ENCODE measurements around the gene FAM184A. TPM values are rescaled to one million over a fixed set of nuclear protein-coding genes. Genes with fewer than 3 reads are reported as not detected.

Gene FAM184A
- total and polyA plus RNA-seq, 2 donors (not counting 3 experiments of a cell fraction or from before 2014, with no cell fraction given) = 0.04 to 0.84 TPM

DNA sequence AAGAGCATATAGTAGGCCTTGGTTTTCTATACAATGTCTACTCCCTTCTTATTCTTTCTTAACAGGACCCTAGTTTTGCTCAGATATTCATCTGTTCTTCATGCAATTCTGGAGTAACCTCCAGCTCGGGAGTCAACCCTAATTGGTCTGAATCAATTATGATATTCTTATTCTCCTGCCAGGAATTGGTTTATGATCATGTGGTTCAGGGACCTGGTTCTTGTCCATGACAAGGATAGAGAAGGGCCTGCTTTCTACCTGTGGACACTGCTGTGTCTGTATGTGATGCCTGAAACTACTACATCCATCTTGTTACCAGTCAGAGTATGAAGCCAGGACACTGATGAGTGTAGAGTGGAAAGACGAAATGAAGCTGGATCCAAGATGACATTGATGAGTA lies 24.4 kb upstream of the FAM184A start:
- dilution Hi-C loops (cut with MboI; ENCODE audit: extremely low pct_ligation_motif_present, low sequenced_read_pairs) (no loop called here), intact Hi-C loops (cut with micrococcal nuclease) (no loop called here)
- Histone ChIP-seq H3K27me3 (ENCODE audit: control insufficient read depth in 2 of 2, insufficient read depth in 2 of 2, low read length in 2 of 2) (no peaks in the 10 kb centered on the region), H3K9me1 (replicated peaks; ENCODE audit: control insufficient read depth, extremely low read depth, insufficient read depth, low read length) (no peaks in the 10 kb centered on the region), H3K79me2 (ENCODE audit: control insufficient read depth, insufficient read depth, low read length) (no peaks in the 10 kb centered on the region), H3K27ac (ENCODE audit: insufficient read depth, low read depth, low read length) (no peak overlapping the region), H3K4me3 (replicated peaks in 1 of 3; ENCODE audit: insufficient read depth in 1 of 3, low read depth in 1 of 3, low read length in 3 of 3) (no peak overlapping the region), H3K4me1 (ENCODE audit: control insufficient read depth, extremely low read depth, insufficient read depth, low read length) (peaks cover 6% of the 10 kb centered on the region), H3K9ac (replicated peaks; ENCODE audit: extremely low read depth, insufficient read depth, low read length) (no peak overlapping the region), H3K9me3 (replicated peaks; ENCODE audit: control insufficient read depth, insufficient read depth, low read length) (no peaks in the 10 kb centered on the region), H3K36me3 (ENCODE audit: control insufficient read depth in 2 of 2, extremely low read depth in 1 of 2, insufficient read depth in 2 of 2, low read length in 2 of 2) (no peaks in the 10 kb centered on the region), H2AFZ (ENCODE audit: low read depth, low read length) (no peak overlapping the region), H4K20me1 (replicated peaks; ENCODE audit: control insufficient read depth, extremely low read depth, insufficient read depth, low read length) (no peaks in the 10 kb centered on the region), H3K4me2 (ENCODE audit: insufficient read depth, low read length) (no peak overlapping the region)
- DNase-seq (ENCODE audit: low read depth, low spot score) = no peak
- TF ChIP-seq EZH2 (IDR thresholded peaks at IDR 0.05; ENCODE audit: borderline replicate concordance, low read depth, low read length, severe bottlenecking) (no peak), POLR2AphosphoS5 (IDR thresholded peaks at IDR 0.05; ENCODE audit: insufficient read depth, low read depth, low read length) (no peak), POLR2A (IDR thresholded peaks at IDR 0.05; ENCODE audit: low read depth, low read length) (no peak), GATA2 (IDR thresholded peaks at IDR 0.05; ENCODE audit: insufficient read depth, insufficient read length, low read depth, low read length) (no peak), FOS (IDR thresholded peaks at IDR 0.05; ENCODE audit: borderline replicate concordance, insufficient read depth, low read length) (no peak), JUN (IDR thresholded peaks at IDR 0.05; ENCODE audit: borderline replicate concordance, insufficient read depth, insufficient read length, low read depth) (no peak), MYC (IDR thresholded peaks at IDR 0.05; ENCODE audit: low read depth, low read length) (no peak)
- TF ChIP-seq, protein P1, sequence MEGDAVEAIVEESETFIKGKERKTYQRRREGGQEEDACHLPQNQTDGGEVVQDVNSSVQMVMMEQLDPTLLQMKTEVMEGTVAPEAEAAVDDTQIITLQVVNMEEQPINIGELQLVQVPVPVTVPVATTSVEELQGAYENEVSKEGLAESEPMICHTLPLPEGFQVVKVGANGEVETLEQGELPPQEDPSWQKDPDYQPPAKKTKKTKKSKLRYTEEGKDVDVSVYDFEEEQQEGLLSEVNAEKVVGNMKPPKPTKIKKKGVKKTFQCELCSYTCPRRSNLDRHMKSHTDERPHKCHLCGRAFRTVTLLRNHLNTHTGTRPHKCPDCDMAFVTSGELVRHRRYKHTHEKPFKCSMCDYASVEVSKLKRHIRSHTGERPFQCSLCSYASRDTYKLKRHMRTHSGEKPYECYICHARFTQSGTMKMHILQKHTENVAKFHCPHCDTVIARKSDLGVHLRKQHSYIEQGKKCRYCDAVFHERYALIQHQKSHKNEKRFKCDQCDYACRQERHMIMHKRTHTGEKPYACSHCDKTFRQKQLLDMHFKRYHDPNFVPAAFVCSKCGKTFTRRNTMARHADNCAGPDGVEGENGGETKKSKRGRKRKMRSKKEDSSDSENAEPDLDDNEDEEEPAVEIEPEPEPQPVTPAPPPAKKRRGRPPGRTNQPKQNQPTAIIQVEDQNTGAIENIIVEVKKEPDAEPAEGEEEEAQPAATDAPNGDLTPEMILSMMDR (IDR thresholded peaks at IDR 0.05; ENCODE audit: extremely low read depth in 1 of 2, insufficient read depth in 1 of 2, low read depth in 1 of 2, low read length in 2 of 2) = no peak
- TF ChIP-seq, protein P2, sequence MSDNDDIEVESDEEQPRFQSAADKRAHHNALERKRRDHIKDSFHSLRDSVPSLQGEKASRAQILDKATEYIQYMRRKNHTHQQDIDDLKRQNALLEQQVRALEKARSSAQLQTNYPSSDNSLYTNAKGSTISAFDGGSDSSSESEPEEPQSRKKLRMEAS (IDR thresholded peaks at IDR 0.05; ENCODE audit: insufficient read depth, insufficient read length) = no peak
- BruUV-seq (replicated peaks) = no TSS peak
- FAIRE-seq = no peak
- POLR2A ChIA-PET = no interaction called here
- CTCF ChIA-PET = interaction anchor here (0.6 to 1.6 kb wide), 5 partner anchors 8 to 140 kb away, joined by 3 to 8 read pairs (median 5); no protein-coding TSS in a partner anchor

Data from endothelial cell of umbilical vein (primary cell).